Measurements from ENCODE around the gene ZNF587B. TPM values are rescaled to one million over a fixed set of nuclear protein-coding genes. Genes with fewer than 3 reads are reported as not detected.
"Not testable (repeated sequence)": the region's sequence is repeated elsewhere in the genome, so short reads cannot be mapped to it uniquely, and the experiment has no call there.

The ZNF587B gene
- 29.3 and 35.0 TPM in 2 replicates for total RNA-seq

DNA sequence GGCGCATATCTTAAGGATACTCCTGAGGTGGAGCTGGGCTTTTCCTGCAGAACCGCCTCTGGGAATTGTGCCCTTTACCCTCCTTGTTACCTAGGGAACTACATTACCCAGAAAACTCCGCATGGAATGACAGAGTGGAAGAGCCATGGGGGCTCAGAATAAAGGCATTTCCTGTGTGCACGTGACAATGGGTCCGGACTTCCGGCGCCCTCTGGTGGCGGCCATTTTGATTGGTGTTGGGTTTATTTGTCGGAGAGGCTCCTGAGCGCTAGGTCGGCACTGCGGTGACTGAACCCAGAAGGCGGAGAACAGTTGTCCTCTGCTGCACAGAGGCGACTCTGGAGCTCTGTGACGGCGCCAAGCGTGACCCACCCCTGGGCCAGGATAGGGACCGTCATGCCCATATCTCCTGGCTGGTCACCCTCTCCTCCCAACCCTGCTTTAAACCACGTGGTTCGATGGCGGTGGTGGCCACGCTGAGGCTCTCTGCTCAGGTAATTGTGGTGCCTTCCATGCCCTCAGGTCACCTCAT, at the start of gene ZNF587B:
ZNF587B (plus strand) TSS at position 229 of the 532 bp plus-strand sequence; CDS start at position 459, 230 bp downstream.
- ATAC-seq (ENCODE audit: low read depth), result no peak
- Mint-ChIP-seq H3K27ac (no peak within 1 kb of the TSS), H3K27me3 (no peaks in the 10 kb centered on the region), H3K4me1 (peaks cover 5% of the 10 kb centered on the region), H3K36me3 (ENCODE audit: low read depth) (peaks cover 39% of the 10 kb centered on the region), H3K9me3 (no peaks in the 10 kb centered on the region), H3K4me3 (no peak within 1 kb of the TSS)
- intact Hi-C loops (cut with micrococcal nuclease), result no loop called here
- POLR2A ChIA-PET, result interaction anchor here (1.2 kb wide), 1 partner anchor 11 kb away, joined by 3 read pairs; no protein-coding TSS in a partner anchor
- CTCF ChIA-PET, result interaction anchor here (0.6 kb wide), 1 partner anchor 83 kb away, joined by 3 read pairs; the partner anchor contains the start of gene ZNF776
- no peak for DNase-seq
- TF ChIP-seq, protein P1, sequence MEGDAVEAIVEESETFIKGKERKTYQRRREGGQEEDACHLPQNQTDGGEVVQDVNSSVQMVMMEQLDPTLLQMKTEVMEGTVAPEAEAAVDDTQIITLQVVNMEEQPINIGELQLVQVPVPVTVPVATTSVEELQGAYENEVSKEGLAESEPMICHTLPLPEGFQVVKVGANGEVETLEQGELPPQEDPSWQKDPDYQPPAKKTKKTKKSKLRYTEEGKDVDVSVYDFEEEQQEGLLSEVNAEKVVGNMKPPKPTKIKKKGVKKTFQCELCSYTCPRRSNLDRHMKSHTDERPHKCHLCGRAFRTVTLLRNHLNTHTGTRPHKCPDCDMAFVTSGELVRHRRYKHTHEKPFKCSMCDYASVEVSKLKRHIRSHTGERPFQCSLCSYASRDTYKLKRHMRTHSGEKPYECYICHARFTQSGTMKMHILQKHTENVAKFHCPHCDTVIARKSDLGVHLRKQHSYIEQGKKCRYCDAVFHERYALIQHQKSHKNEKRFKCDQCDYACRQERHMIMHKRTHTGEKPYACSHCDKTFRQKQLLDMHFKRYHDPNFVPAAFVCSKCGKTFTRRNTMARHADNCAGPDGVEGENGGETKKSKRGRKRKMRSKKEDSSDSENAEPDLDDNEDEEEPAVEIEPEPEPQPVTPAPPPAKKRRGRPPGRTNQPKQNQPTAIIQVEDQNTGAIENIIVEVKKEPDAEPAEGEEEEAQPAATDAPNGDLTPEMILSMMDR (IDR thresholded peaks at IDR 0.05), result no peak

GRCh38 chr19:57786286-57786685, 43.8 kb upstream of the ZNF587B start:
- DNase-seq (no peak), ATAC-seq (ENCODE audit: low read depth) (no peak)
- no peak overlapping the region for H3K4me3 Mint-ChIP-seq
- H3K9me3 Mint-ChIP-seq, result peaks cover 2% of the 10 kb centered on the region
- no peaks in the 10 kb centered on the region for H3K27me3 Mint-ChIP-seq
- POLR2A ChIA-PET, result no interaction called here
- H3K4me1 Mint-ChIP-seq, result peaks cover 9% of the 10 kb centered on the region
- intact Hi-C loops (cut with micrococcal nuclease), result no loop called here
- TF ChIP-seq, protein P1 (IDR thresholded peaks at IDR 0.05), result no peak
- H3K36me3 Mint-ChIP-seq (ENCODE audit: low read depth), result peaks cover 50% of the 10 kb centered on the region
- CTCF ChIA-PET, result no interaction called here
- H3K27ac Mint-ChIP-seq, result no peak overlapping the region

DNA sequence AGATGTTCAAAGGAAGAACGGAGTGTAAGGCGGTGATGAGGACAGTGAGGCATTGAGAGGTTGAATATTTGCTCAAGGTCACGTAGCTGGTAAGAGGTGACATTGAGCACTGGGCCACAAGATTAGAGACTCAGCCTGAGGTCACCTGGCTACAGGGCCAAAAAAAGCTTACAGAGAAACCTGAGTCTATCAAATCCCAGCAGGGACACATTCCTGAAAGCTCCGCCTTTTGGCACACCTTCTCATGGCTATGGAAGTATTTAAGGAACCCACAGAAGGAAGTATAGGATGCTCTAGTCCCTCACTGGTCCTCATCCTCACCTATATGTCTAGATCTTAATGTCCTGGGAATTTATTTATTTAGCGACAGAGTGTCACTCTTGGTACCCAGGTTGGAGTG, 43.2 kb upstream of the ZNF587B start:
- CTCF ChIA-PET, result no interaction called here
- no peak overlapping the region for H3K27ac Mint-ChIP-seq
- peaks cover 2% of the 10 kb centered on the region for H3K9me3 Mint-ChIP-seq
- POLR2A ChIA-PET, result no interaction called here
- intact Hi-C loops (cut with micrococcal nuclease), result no loop called here
- peaks cover 9% of the 10 kb centered on the region for H3K4me1 Mint-ChIP-seq
- no peaks in the 10 kb centered on the region for H3K27me3 Mint-ChIP-seq
- DNase-seq, result no peak
- peaks cover 51% of the 10 kb centered on the region for H3K36me3 Mint-ChIP-seq (ENCODE audit: low read depth)
- TF ChIP-seq, protein P1 (IDR thresholded peaks at IDR 0.05), result no peak
- no peak for ATAC-seq (ENCODE audit: low read depth)
- no peak overlapping the region for H3K4me3 Mint-ChIP-seq

DNA sequence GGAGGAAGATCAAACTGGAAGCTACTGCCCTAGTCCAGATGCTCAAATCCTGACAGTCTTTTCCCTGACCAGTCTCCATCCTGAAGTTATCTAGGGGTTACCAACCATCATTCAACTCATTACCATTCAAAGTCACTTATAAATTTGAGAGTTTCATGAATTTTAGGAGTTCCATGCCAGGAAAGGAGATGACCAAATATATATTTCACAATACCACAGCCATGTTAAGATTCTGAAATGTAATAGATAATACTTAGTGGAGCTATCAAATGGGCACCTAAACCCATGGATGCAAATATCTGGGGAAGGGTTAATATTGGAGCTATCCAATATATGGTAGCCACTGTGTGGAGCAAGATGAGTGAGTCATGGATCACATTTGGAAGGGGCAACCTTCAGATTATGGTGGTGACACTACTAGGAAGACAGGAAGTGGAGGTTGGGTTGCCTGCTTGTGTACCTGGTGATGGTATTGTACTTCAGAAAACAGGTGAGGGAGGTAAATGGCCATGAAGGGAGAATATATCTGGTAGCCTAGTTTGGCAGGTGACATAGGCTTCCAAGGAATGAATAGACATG, 41.9 kb upstream of the ZNF587B start:
- peaks cover 52% of the 10 kb centered on the region for H3K36me3 Mint-ChIP-seq (ENCODE audit: low read depth)
- H3K4me3 Mint-ChIP-seq, result no peak overlapping the region
- no peak overlapping the region for H3K27ac Mint-ChIP-seq
- peaks cover 9% of the 10 kb centered on the region for H3K4me1 Mint-ChIP-seq
- intact Hi-C loops (cut with micrococcal nuclease), result no loop called here
- TF ChIP-seq, protein P1 (IDR thresholded peaks at IDR 0.05), result no peak
- H3K27me3 Mint-ChIP-seq, result no peaks in the 10 kb centered on the region
- ATAC-seq (ENCODE audit: low read depth) (no peak), DNase-seq (no peak)
- H3K9me3 Mint-ChIP-seq, result peaks cover 2% of the 10 kb centered on the region
- ChIA-PET CTCF (no interaction called here), POLR2A (interaction anchor here (0.6 kb wide), 1 partner anchor 604 kb away, joined by 5 read pairs; no protein-coding TSS in a partner anchor)

DNA sequence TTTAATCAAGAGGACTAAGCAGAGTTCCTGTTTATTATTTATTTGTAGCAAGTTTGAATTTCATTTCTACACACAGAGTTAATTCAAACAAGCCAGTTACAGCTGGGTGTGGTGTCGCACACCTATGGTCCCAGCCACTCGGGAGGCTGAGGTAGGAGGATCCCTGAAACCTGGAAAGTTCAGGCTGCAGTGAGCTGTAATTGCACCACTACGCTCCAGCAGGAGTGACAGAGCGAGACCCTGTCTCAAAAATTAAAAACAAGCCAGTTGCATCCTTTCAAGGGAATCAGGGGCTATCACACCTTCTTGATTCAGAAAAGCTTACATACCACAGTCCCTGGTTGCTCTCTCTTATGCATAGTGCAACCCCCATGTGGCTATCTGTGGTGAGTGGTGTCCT, 40.8 kb upstream of the ZNF587B start:
- no peak for ATAC-seq (ENCODE audit: low read depth)
- Mint-ChIP-seq H3K4me3 (no peak overlapping the region), H3K27me3 (no peaks in the 10 kb centered on the region), H3K9me3 (peaks cover 2% of the 10 kb centered on the region), H3K4me1 (peaks cover 9% of the 10 kb centered on the region), H3K27ac (no peak overlapping the region), H3K36me3 (ENCODE audit: low read depth) (peaks cover 54% of the 10 kb centered on the region)
- POLR2A ChIA-PET, result no interaction called here
- CTCF ChIA-PET, result no interaction called here
- TF ChIP-seq, protein P1 (IDR thresholded peaks at IDR 0.05), result no peak
- no peak for DNase-seq
- intact Hi-C loops (cut with micrococcal nuclease), result no loop called here

- intact Hi-C loops (cut with micrococcal nuclease); H3K9me3 Mint-ChIP-seq; H3K27ac Mint-ChIP-seq; POLR2A ChIA-PET; H3K27me3 Mint-ChIP-seq; DNase-seq; ATAC-seq (ENCODE audit: low read depth); H3K4me3 Mint-ChIP-seq; CTCF ChIA-PET: not testable (repeated sequence)
- Mint-ChIP-seq H3K4me1 (peaks cover 11% of the 10 kb centered on the region), H3K36me3 (ENCODE audit: low read depth) (peaks cover 44% of the 10 kb centered on the region)
Observed at GRCh38 chr19:57796580-57796979, 33.5 kb upstream of the ZNF587B start.
